Peyer's patch (tissue), 4 donors: ENCODE measurements around the gene KIFC3. TPM values are rescaled to one million over a fixed set of nuclear protein-coding genes. Genes with fewer than 3 reads are reported as not detected.

Experiments used
- DNase-seq, 3 donors: peaks; one replicate each; pipeline ENCODE4 v3.0.0-alpha.2; 2017 to 2019
- H3K27ac ChIP-seq, 4 donors: fragments of 200-600 bp; sonication (generic); one replicate each; pipeline ENCODE4 v1.5.1; 2016 to 2019
- H3K27me3 ChIP-seq, 2 donors: fragments of 200-600 bp; sonication (generic); one replicate each; pipeline ENCODE4 v1.5.1; 2019
- H3K36me3 ChIP-seq, 3 donors: fragments of 200-600 bp; sonication (generic); one replicate each; pipeline ENCODE4 v1.5.1; 2016 to 2019
- H3K4me1 ChIP-seq, 4 donors: fragments of 200-600 bp; sonication (generic); one replicate each; pipeline ENCODE4 v1.5.1; 2016 to 2019
- H3K4me3 ChIP-seq, 4 donors: fragments of 200-600 bp; sonication (generic); 1 replicate in 3 of 4; 2 replicates in 1 of 4; pipeline ENCODE4 v1.5.1; 2016 to 2019; ENCODE audit warnings: mild to moderate bottlenecking in 1 of 4
- H3K9me3 ChIP-seq, 4 donors: fragments of 200-600 bp; sonication (generic); one replicate each; pipeline ENCODE4 v1.5.1; 2016 to 2019; ENCODE audit warnings: mild to moderate bottlenecking in 1 of 4
- POLR2A ChIP-seq, 2 donors: fragments of 450-650 bp; IDR thresholded peaks; one replicate each; pipeline ENCODE4 v1.5.1; 2017; ENCODE audit warnings: antibody characterized with exemption in 2 of 2, mild to moderate bottlenecking in 2 of 2, moderate library complexity in 2 of 2
- total RNA-seq, 4 donors: library from RNA; depleted of rRNA; stranded (reverse); fragments of >200 nt; gene quantifications; one replicate each; pipeline ENCODE4 v1.1.0, GENCODE V29; 2016
- TF ChIP-seq, protein P1 (sequence below), 6 experiments: fragments of 450-650 bp in 4 of 6; fragments of 200-600 bp in 2 of 6; sonication (generic) in 1 of 6; IDR thresholded peaks; one replicate each; pipeline ENCODE4 v1.5.1; 2017 to 2019; ENCODE audit warnings: antibody characterized with exemption in 6 of 6, mild to moderate bottlenecking in 3 of 6, moderate library complexity in 1 of 6

The KIFC3 gene
- total RNA-seq, 4 donors from 2014 or later = 29.7 to 530 (median 272) TPM

DNA sequence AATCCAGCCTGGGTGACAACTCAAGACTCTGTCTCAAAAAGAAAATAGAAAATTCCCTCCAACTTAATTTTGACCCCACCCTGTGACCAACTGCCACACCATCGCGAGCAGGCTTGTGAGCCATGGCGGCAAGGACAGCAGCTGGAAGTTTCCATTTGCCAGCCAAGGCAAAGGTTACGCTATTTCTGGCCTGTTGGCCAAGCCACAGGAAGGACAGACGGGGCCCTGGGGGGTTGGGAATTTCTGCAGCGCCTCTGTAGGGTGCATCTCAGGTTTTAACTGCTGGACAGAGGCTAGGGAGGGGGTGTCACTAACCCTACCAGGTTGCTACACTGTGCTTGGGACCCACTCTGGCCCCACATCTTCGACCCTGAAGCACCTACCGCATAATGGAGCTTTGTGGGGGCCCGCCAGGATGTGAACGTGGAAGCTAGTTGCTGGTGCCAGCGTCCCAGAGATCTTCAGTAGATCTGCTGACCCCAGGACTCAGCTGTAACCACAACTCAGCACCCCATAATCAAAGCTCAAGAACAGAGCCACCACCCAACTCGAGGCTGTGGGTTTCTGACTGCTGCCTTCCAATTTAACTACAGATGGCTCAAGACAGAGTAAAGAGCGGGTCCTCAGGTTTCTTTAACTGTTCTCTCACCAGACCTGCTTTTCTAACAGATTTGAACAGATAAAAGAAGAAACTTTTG lies 10.9 kb downstream of the KIFC3 start:
- no peak overlapping the region for H3K27ac ChIP-seq
- peaks cover 0 to 50% (median 0%) of the 10 kb centered on the region in 3 donors for H3K36me3 ChIP-seq
- no peaks in the 10 kb centered on the region for H3K4me1 ChIP-seq
- no peak for TF ChIP-seq POLR2A (IDR thresholded peaks at IDR 0.05)
- TF ChIP-seq, protein P1, sequence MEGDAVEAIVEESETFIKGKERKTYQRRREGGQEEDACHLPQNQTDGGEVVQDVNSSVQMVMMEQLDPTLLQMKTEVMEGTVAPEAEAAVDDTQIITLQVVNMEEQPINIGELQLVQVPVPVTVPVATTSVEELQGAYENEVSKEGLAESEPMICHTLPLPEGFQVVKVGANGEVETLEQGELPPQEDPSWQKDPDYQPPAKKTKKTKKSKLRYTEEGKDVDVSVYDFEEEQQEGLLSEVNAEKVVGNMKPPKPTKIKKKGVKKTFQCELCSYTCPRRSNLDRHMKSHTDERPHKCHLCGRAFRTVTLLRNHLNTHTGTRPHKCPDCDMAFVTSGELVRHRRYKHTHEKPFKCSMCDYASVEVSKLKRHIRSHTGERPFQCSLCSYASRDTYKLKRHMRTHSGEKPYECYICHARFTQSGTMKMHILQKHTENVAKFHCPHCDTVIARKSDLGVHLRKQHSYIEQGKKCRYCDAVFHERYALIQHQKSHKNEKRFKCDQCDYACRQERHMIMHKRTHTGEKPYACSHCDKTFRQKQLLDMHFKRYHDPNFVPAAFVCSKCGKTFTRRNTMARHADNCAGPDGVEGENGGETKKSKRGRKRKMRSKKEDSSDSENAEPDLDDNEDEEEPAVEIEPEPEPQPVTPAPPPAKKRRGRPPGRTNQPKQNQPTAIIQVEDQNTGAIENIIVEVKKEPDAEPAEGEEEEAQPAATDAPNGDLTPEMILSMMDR (IDR thresholded peaks at IDR 0.05) = no peak
- no peak for DNase-seq
- no peaks in the 10 kb centered on the region for H3K27me3 ChIP-seq
- no peak overlapping the region for H3K4me3 ChIP-seq
- H3K9me3 ChIP-seq = no peaks in the 10 kb centered on the region

DNA sequence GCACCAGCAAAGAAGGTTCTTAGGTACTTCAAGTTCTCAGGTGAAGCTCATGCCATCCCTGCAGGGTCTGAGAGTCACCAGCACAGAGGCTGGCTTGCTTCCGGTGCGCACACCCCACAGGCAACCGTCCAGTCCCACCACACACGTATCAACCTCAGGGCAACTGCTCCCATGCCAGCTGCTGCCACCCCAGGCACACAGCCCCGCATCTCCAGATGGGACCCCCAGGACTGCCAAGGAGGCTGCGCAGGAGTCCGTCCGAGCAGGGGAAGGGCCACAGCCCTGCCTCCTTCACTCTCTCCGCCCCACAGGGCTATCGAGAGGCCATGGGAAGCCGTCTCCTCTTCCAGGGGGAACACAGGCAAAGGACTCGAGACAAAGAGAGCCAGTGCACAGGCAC lies 13.3 kb downstream of the KIFC3 start:
- Histone ChIP-seq H3K4me1 (no peaks in the 10 kb centered on the region), H3K27ac (no peak overlapping the region), H3K36me3 (peaks cover 0 to 48% (median 0%) of the 10 kb centered on the region in 3 donors), H3K27me3 (no peaks in the 10 kb centered on the region), H3K4me3 (no peak overlapping the region), H3K9me3 (no peaks in the 10 kb centered on the region)
- DNase-seq = peak in 1 of 3 donors; percentile 34
- TF ChIP-seq POLR2A (IDR thresholded peaks at IDR 0.05) = no peak
- TF ChIP-seq, protein P1 (IDR thresholded peaks at IDR 0.05) = no peak

DNA sequence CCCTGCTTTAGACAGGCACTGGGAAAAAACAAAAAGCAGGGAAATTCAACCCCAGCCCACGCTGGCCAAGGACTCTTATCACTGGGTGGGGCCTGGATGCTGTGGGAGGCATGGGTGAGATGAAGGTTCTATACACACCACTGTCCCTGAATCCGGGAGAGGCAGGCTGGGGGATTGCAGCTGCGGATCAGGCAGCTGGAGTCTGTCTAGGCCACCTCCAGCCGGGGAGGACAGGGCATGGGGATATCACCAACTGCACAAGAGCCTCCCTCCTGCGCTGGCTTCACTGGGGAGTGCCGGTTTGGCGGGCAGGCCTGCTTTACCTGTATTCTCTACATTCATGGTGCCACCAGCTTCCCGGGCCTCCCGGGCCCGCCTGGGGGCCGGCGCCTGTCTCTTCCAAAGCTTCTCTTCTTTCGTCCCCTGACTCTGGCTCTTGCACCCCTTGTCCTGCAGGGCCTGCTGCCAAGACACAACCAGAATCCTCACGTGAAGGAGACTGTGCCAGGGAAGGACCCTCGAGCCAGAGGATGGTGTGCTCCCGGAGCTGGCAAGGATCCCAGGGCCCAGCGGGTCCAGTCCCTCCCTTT lies 13.9 kb downstream of the KIFC3 start:
- peak in 1 of 3 donors; percentile 42 for DNase-seq
- H3K4me1 ChIP-seq = no peaks in the 10 kb centered on the region
- no peak for TF ChIP-seq POLR2A (IDR thresholded peaks at IDR 0.05)
- TF ChIP-seq, protein P1 (IDR thresholded peaks at IDR 0.05) = no peak
- H3K27me3 ChIP-seq = no peaks in the 10 kb centered on the region
- H3K4me3 ChIP-seq = no peak overlapping the region
- H3K9me3 ChIP-seq = no peaks in the 10 kb centered on the region
- H3K36me3 ChIP-seq = peaks cover 0 to 46% (median 0%) of the 10 kb centered on the region in 3 donors
- H3K27ac ChIP-seq = no peak overlapping the region

DNA sequence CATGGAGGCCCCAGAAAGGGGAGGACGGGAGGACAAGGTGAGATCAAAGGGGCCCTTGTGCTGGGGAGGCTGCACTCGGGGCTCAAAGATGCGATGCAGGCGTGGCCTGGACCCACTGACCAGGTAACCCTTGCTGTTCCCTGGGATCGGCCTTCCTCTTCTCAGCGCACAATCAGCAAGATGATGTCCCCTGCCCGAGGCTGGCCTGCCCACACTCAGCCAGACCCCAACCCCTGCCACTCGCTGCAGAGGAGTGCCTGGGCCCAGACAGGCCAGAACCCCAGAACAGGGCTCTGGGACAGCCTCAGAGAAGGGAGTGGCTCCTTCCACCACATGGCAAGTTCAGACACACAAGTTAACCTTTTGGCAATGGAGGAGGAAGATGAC lies 14.8 kb downstream of the KIFC3 start:
- DNase-seq = peak in 1 of 3 donors; percentile 34
- TF ChIP-seq, protein P1 (IDR thresholded peaks at IDR 0.05) = no peak
- no peak for TF ChIP-seq POLR2A (IDR thresholded peaks at IDR 0.05)
- Histone ChIP-seq H3K9me3 (no peaks in the 10 kb centered on the region), H3K36me3 (peaks cover 0 to 49% (median 0%) of the 10 kb centered on the region in 3 donors), H3K27me3 (no peaks in the 10 kb centered on the region), H3K27ac (peak overlapping the region in 1 of 4 donors; percentile 28), H3K4me1 (no peaks in the 10 kb centered on the region), H3K4me3 (no peak overlapping the region)

DNA sequence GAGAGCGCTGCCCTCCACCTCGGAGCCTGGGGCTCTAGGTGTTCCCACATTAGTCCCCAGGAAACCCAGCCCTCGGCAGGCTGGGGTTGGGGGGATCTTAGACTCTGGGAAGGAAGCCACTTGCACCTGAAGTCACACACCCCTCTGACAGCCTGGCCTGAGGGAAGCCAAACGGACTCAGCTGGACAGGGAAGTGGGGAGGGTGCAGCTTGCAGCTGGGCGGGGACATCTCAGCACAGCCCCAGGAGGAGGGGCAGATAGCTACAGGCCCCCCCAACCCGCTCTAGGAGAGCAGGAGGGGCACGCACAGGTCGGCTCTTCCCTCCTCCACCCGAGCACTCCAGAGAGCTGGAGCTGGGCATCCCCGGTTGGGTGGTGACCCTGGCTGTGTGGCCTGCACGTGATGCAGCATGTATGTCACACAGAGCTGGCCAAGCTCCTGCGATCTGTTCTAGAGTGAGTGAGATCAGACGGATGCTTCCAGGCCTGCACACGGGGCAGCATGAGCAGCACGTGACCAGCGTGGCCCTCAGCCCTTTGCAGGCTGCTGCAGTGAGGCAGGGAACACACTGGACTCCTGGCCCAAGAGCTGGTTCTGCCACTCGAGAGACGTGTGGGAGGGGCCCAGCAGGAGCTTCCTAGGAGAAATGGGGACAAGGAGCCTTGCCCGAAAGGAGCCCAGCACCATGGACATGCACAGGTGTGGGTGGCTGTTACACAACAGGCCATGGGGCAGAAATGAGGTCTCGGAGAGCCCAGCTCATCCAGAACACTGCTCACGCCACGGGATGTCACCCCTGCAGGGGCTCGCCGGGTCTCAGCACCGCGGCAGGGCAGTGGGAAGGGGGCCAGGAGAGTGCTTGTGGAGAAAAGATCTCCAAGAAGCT lies 15.4 kb downstream of the KIFC3 start:
- H3K27ac ChIP-seq = peak overlapping the region in 1 of 4 donors; percentile 28
- H3K27me3 ChIP-seq = no peaks in the 10 kb centered on the region
- DNase-seq = peak in 1 of 3 donors; percentile 57
- H3K4me3 ChIP-seq = no peak overlapping the region
- TF ChIP-seq POLR2A (IDR thresholded peaks at IDR 0.05) = no peak
- TF ChIP-seq, protein P1 (IDR thresholded peaks at IDR 0.05) = no peak
- H3K9me3 ChIP-seq = no peaks in the 10 kb centered on the region
- no peaks in the 10 kb centered on the region for H3K4me1 ChIP-seq
- peaks cover 0 to 49% (median 0%) of the 10 kb centered on the region in 3 donors for H3K36me3 ChIP-seq
